ENCODE measurements around the gene THAP12. TPM values are rescaled to one million over a fixed set of nuclear protein-coding genes. Genes with fewer than 3 reads are reported as not detected.
A peak's percentile ranks its signal among the peaks of the same experiment; 100 is the strongest.

Gene THAP12
- total RNA-seq, 1 donor from 2014 or later, result 34.3 TPM

DNA sequence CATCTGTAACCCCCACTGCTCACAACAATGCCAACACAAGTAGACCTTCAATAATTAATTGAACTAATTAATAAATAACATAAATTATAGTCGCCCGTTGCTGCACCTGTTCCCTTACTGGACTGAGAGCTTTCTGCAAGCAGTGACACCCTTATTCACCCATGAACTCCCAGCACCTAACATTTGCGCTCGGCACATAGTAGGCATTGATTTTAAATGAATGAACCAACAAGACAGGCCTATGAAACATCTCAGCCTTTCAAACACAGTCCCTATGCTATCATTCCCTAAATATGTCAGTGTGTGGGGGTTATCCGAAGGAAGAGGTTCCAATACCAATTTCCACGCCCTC lies 1.1 kb downstream of the THAP12 start:
- H3K36me3 ChIP-seq, result no peaks in the 10 kb centered on the region
- peak overlapping the region; percentile 90 for H3K4me3 ChIP-seq
- H3K4me1 ChIP-seq, result peaks cover 37% of the 10 kb centered on the region
- DNase-seq (no peak), ATAC-seq (no peak)
- intact Hi-C loops (cut with DNase I), result no loop called here
- no peaks in the 10 kb centered on the region for H3K27me3 ChIP-seq (ENCODE audit: low read depth)
- no peaks in the 10 kb centered on the region for H3K9me3 ChIP-seq
- TF ChIP-seq, protein P1, sequence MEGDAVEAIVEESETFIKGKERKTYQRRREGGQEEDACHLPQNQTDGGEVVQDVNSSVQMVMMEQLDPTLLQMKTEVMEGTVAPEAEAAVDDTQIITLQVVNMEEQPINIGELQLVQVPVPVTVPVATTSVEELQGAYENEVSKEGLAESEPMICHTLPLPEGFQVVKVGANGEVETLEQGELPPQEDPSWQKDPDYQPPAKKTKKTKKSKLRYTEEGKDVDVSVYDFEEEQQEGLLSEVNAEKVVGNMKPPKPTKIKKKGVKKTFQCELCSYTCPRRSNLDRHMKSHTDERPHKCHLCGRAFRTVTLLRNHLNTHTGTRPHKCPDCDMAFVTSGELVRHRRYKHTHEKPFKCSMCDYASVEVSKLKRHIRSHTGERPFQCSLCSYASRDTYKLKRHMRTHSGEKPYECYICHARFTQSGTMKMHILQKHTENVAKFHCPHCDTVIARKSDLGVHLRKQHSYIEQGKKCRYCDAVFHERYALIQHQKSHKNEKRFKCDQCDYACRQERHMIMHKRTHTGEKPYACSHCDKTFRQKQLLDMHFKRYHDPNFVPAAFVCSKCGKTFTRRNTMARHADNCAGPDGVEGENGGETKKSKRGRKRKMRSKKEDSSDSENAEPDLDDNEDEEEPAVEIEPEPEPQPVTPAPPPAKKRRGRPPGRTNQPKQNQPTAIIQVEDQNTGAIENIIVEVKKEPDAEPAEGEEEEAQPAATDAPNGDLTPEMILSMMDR (IDR thresholded peaks at IDR 0.05), result no peak
- no peak overlapping the region for H3K27ac ChIP-seq

DNA sequence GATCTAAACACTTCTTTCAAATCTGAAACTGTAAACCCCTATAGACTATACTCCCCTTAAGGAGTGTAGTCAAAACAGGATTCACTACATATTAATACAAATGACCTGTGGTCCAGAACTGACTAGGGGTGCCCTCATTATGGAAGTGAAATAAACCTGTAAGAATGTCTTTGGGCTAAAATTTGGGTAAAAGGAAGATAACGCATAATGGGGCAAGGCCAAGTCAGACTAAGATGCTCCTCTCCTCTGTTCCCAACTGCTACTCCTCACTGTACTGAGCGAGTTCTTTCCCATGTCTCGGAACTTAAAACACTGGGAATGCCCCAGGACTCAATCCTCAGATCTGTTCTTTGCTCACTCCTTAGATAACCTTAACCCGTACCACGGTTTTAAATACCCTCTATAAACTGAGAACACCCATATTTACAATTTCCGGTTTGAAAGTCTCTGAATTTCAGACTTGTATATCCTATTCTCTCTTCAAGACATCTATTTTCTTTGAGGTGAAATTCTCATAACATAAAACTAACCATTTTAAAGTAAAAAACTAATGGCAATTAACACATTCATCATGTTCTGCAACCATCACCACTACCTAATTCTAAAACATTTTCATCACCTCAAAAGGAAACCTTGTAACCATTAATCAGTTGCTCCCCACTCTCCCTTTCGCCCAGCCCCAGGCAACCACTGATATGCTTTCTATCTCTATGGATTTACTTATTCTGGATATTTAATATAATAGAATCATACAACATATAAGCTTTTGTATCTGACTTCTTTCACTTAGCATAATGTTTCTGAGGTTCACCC lies 4.0 kb downstream of the THAP12 start:
- H3K4me1 ChIP-seq, result peaks cover 30% of the 10 kb centered on the region
- no peak overlapping the region for H3K4me3 ChIP-seq
- ATAC-seq (no peak), DNase-seq (no peak)
- no peaks in the 10 kb centered on the region for H3K36me3 ChIP-seq
- no peaks in the 10 kb centered on the region for H3K27me3 ChIP-seq (ENCODE audit: low read depth)
- TF ChIP-seq, protein P1 (IDR thresholded peaks at IDR 0.05), result no peak
- intact Hi-C loops (cut with DNase I), result no loop called here
- H3K9me3 ChIP-seq, result no peaks in the 10 kb centered on the region
- H3K27ac ChIP-seq, result no peak overlapping the region

DNA sequence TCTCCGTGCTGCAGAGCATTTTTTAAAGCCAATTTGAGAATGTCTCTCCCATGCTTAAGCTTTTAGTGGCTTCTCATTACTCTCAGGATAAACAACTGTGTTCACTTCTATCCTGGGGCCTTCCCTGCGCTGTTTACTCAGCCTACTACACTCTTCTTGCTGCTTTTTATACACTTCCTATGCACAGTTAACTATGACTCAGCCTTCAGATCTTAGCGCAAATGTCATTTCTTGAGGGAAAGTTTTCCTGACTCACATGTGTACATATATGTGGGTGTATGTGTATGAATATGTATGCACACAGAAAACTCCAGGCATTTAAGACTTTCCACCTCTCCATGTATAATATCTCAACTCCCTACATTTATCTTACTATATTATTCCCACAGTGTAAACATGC lies 9.8 kb downstream of the THAP12 start:
- ATAC-seq (peak; percentile 53 to 88), DNase-seq (no peak)
- Histone ChIP-seq H3K27me3 (ENCODE audit: low read depth) (no peaks in the 10 kb centered on the region), H3K9me3 (no peaks in the 10 kb centered on the region), H3K27ac (no peak overlapping the region), H3K36me3 (no peaks in the 10 kb centered on the region), H3K4me3 (no peak overlapping the region), H3K4me1 (peaks cover 25% of the 10 kb centered on the region)
- intact Hi-C loops (cut with DNase I), result no loop called here
- TF ChIP-seq, protein P1 (IDR thresholded peaks at IDR 0.05), result no peak

DNA sequence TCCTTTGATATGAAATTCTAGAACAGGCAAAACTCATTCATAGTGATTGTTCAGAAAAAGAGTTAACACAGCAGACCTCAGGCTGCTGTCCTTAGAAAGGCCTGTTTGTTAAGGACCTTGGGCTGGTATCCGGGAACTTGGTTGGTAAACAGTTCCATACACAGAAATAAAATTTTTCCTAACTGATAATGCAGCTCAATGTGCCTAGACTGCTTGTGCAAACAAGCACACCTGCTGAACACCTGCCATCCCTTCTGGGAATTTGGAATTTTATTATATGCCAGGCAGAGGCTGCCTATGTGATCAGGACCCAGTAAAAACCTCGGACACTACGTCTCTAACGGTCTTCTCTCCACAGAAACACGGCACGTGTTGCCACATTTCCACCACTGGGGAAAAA lies 11.5 kb downstream of the THAP12 start:
- TF ChIP-seq, protein P1 (IDR thresholded peaks at IDR 0.05), result no peak
- Histone ChIP-seq H3K36me3 (peaks cover 10% of the 10 kb centered on the region), H3K27me3 (ENCODE audit: low read depth) (no peaks in the 10 kb centered on the region), H3K4me1 (peaks cover 22% of the 10 kb centered on the region), H3K9me3 (no peaks in the 10 kb centered on the region), H3K4me3 (no peak overlapping the region), H3K27ac (no peak overlapping the region)
- ATAC-seq, result no peak
- no peak for DNase-seq
- intact Hi-C loops (cut with DNase I), result no loop called here

DNA sequence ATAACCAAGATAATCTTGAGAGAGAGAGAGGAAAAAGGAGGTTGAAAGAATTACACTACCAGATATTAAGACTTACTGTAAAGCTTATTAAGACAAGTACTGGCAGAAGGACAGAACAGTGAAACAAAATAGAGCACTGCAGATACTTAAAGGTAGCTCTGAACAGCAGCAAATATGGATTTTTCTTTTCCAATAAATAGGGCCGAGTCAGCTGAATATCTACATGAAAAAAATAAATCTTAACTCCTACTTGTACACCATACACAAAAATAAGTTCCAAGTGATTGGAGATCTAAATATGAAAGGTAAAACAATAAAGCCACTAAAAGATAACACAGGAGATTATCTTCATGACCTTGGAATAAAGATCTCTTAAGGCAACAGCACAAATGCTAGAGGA lies 12.4 kb downstream of the THAP12 start:
- no peaks in the 10 kb centered on the region for H3K9me3 ChIP-seq

More for the DNA sequence above, 12.4 kb downstream of the THAP12 start:
- intact Hi-C loops (cut with DNase I), result no loop called here
- TF ChIP-seq, protein P1 (IDR thresholded peaks at IDR 0.05), result no peak
- Histone ChIP-seq H3K4me3 (no peak overlapping the region), H3K36me3 (peaks cover 11% of the 10 kb centered on the region), H3K4me1 (peaks cover 22% of the 10 kb centered on the region), H3K27ac (no peak overlapping the region), H3K27me3 (ENCODE audit: low read depth) (no peaks in the 10 kb centered on the region)
- no peak for DNase-seq
- no peak for ATAC-seq
